ENCODE measurements around the gene DERL2. TPM values are rescaled to one million over a fixed set of nuclear protein-coding genes. Genes with fewer than 3 reads are reported as not detected.

The DERL2 gene
- total RNA-seq (70.0 and 74.2 TPM in 2 replicates), polyA plus RNA-seq (34.8 and 53.2 TPM in 2 replicates), polyA minus RNA-seq (11.3 and 22.9 TPM in 2 replicates)
- total RNA-seq (2013) = 52.1 TPM

DNA sequence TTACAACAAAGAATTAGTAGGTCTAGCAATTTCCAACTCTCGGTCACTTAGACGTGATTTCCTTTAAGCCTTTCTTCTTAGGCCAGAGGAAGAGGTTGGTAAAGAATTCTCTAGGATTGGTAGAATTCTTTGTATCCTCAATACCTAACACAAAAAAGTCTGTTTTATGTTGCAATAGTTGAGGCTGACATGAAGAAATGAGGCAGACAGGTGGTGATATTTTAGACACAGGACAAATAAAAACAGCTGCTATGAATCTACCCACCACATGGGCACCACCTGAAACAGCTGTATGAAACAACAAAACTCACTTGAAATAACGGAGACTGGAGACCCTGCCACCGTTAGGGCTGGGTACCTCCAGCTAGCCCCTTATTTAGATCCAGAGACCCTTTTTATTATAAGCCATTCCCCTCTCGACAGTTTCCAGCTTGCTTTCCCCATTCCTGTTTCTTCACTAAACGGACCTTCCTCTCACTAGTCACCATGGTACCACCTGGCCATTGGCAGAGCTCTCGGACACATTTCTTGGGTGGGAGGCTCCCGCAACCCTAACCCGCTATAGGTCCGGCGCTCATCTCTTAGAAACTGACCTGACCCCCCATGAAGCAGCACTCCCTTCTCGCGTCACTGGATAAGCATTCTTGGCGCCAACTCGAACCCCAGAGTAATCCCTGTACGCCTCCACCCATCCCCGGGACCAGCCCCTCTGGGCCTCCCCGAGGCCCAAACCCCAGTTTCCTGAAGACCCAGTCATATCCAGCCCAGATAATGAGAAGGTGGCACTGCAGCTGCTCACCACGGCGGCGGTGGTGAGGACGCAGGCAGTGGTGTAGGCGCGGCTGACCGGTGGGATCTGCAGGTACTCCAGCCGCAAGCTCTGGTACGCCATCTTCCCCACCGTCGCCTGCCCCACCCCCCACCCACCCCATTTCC lies at the start of gene DERL2:
Gene DERL2 (minus strand): TSS at position 909 of the 936 bp plus-strand sequence. CDS start 17 bp downstream, at position 892.
- peaks cover 17 to 26% of the 10 kb centered on the region in 2 donors for H3K4me1 ChIP-seq (ENCODE audit: control insufficient read depth in 2 of 2, insufficient read depth in 2 of 2, low read length in 2 of 2)
- Mint-ChIP-seq H3K27me3 (no peaks in the 10 kb centered on the region), H3K4me3 (peak within 1 kb of the TSS; percentile 94), H3K27ac (peak within 1 kb of the TSS; percentile 97), H3K4me1 (peaks cover 42% of the 10 kb centered on the region), H3K9me3 (ENCODE audit: insufficient read depth) (no peaks in the 10 kb centered on the region)
- TF ChIP-seq EZH2 (IDR thresholded peaks at IDR 0.05; ENCODE audit: borderline replicate concordance, insufficient read depth, low read depth, low read length, poor library complexity, severe bottlenecking) = no peak
- TF ChIP-seq CTCF (IDR thresholded peaks at IDR 0.05) = no peak
- H3K79me2 ChIP-seq (ENCODE audit: control insufficient read depth, insufficient read depth, low read length) = peaks cover 43% of the 10 kb centered on the region
- ATAC-seq (ENCODE audit: low read depth) = peak; percentile 0
- H3K36me3 ChIP-seq (replicated peaks in 1 of 2; ENCODE audit: control extremely low read depth in 1 of 2, control insufficient read depth in 1 of 2, extremely low read depth in 1 of 2, insufficient read depth in 2 of 2, low read length in 1 of 2) = peaks cover 13 to 64% of the 10 kb centered on the region in 2 experiments
- peak within 1 kb of the TSS; percentile 99 for H2AFZ ChIP-seq (ENCODE audit: insufficient read depth, low read depth, low read length, poor library complexity, severe bottlenecking)
- 1% methylated on average over 24 of the region's 29 CpGs for WGBS (ENCODE audit: insufficient coverage)
- intact Hi-C loops (cut with micrococcal nuclease) = loop anchor here (1.0 to 10.0 kb wide), 7 partner anchors 15 to 1952 kb away; partner anchors contain the start of genes C17orf100, C1QBP, FGF11 and MED31
- CTCF ChIA-PET = interaction anchor here (1.0 to 1.9 kb wide), 2 partner anchors 15 to 17 kb away, joined by 3 to 6 read pairs; partner anchors contain the start of gene DHX33
- peaks cover 15% of the 10 kb centered on the region for H4K20me1 ChIP-seq (ENCODE audit: control insufficient read depth, insufficient read depth, low read length, poor library complexity, severe bottlenecking)
- peak within 1 kb of the TSS; percentile 90 to 99 (median 92) for H3K4me3 ChIP-seq (ENCODE audit: control extremely low read depth in 1 of 5, extremely low read depth in 1 of 5, insufficient read depth in 1 of 5, low read depth in 2 of 5, low read length in 4 of 5)
- H3K27me3 ChIP-seq (replicated peaks in 1 of 4; ENCODE audit: control extremely low read depth in 1 of 4, control insufficient read depth in 3 of 4, insufficient read depth in 4 of 4, low read length in 3 of 4) = no peaks in the 10 kb centered on the region
- POLR2A ChIA-PET = interaction anchor here (0.6 to 2.1 kb wide), 6 partner anchors 15 to 772 kb away, joined by 4 to 14 read pairs (median 8); partner anchors contain the start of genes DHX33, NUP88 and RPAIN
- peak within 1 kb of the TSS; percentile 99 to 100 for H3K27ac ChIP-seq (ENCODE audit: low read length in 2 of 2)
- H3K9me3 ChIP-seq (ENCODE audit: control extremely low read depth in 1 of 3, control insufficient read depth in 2 of 3, insufficient read depth in 1 of 3, low read length in 2 of 3) = no peaks in the 10 kb centered on the region
- no peak for DNase-seq
- H3K9ac ChIP-seq (ENCODE audit: low read length) = peak within 1 kb of the TSS; percentile 91
- peak within 1 kb of the TSS; percentile 95 for H3K4me2 ChIP-seq (replicated peaks; ENCODE audit: low read depth, low read length, poor library complexity, severe bottlenecking)

Measured in B cell (primary cell).